Lower lobe of right lung (tissue), 2 donors: ENCODE measurements around the gene NOX5. TPM values are rescaled to one million over a fixed set of nuclear protein-coding genes. Genes with fewer than 3 reads are reported as not detected.

ENCODE experiments used
- ATAC-seq, 2 donors: fragments of 200-7000 bp; cut with Tn5 transposase; one replicate each; pipeline ENCODE4 v1.9.1; 2020 to 2022; ENCODE audit warnings: mild to moderate bottlenecking in 2 of 2, moderate library complexity in 2 of 2
- DNase-seq: peaks from one replicate; pipeline ENCODE4 v3.0.0-alpha.2; 2020
- H3K27ac ChIP-seq: fragments of 200-600 bp; one replicate; pipeline ENCODE4 v1.8.0; 2022
- H3K27me3 ChIP-seq: fragments of 200-600 bp; one replicate; pipeline ENCODE4 v1.8.0; 2022; ENCODE audit warnings: low read depth
- H3K36me3 ChIP-seq: fragments of 200-600 bp; one replicate; pipeline ENCODE4 v1.8.0; 2022; ENCODE audit warnings: mild to moderate bottlenecking
- H3K4me1 ChIP-seq: fragments of 200-600 bp; one replicate; pipeline ENCODE4 v1.8.0; 2022
- H3K4me3 ChIP-seq: fragments of 200-600 bp; one replicate; pipeline ENCODE4 v1.8.0; 2022; ENCODE audit warnings: mild to moderate bottlenecking
- H3K9me3 ChIP-seq: fragments of 200-600 bp; one replicate; pipeline ENCODE4 v1.8.0; 2022
- intact Hi-C: fragments of 100-400 bp; cut with DNase I; formaldehyde crosslinking; loops from one replicate; pipeline ENCODE4 v1.11.0; 2022
- total RNA-seq: library from RNA; stranded (reverse); fragmentation: NEBNext Ultra II Directional; extraction: Animal tissue kit (Norgen Biotek cat#: 25700); gene quantifications from one replicate; pipeline ENCODE4 v1.2.1, GENCODE V29; 2021
- TF ChIP-seq, protein P1 (sequence below): fragments of 200-600 bp; IDR thresholded peaks from one replicate; pipeline ENCODE4 v1.8.0; 2022; ENCODE audit warnings: antibody characterized with exemption, mild to moderate bottlenecking
- donor health status: DM: no; HTN: yes; CAD: no; lungs with severe emphysema.

The NOX5 gene
- total RNA-seq, 1 donor from 2014 or later: not detected

DNA sequence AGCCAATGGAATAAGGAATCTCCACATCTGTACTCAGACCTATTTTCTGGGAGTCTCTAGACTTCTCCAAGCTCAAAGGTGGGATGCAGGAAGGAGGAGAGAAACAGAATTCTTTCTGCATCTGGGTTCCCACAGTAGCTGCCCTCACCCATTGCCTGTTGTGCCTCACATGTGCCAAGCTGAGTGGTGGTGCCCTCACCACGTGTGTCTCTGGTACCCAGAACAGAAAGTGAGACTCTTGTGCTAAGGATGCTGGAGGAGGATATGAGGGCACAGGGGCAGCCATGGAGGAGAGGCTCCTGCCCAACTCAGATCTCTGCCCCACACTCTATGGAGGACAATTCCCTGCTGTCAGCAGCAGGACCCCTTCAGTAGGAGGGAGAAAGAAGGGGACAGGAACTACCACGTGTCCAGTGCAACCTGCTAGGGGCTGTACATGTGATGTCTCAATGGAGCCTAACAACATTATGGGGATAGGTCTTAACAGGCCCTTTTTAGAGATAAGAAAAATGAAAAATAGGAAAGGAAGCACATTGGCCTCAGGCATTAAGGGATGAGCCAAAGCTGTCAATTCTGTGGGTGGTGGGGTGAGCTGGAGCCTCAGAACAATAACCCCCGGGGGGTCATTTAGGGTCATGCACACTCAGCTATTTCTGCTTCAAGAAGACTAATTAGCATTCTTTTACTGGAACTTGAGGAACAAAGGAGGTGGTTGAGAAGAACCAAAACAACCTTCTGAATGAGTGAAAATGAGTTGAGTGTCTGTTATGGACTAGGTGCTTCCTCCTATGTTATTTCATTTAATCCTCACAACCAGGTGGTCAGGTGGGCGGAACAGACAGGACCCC lies 16.3 kb upstream of the NOX5 start:
- TF ChIP-seq, protein P1, sequence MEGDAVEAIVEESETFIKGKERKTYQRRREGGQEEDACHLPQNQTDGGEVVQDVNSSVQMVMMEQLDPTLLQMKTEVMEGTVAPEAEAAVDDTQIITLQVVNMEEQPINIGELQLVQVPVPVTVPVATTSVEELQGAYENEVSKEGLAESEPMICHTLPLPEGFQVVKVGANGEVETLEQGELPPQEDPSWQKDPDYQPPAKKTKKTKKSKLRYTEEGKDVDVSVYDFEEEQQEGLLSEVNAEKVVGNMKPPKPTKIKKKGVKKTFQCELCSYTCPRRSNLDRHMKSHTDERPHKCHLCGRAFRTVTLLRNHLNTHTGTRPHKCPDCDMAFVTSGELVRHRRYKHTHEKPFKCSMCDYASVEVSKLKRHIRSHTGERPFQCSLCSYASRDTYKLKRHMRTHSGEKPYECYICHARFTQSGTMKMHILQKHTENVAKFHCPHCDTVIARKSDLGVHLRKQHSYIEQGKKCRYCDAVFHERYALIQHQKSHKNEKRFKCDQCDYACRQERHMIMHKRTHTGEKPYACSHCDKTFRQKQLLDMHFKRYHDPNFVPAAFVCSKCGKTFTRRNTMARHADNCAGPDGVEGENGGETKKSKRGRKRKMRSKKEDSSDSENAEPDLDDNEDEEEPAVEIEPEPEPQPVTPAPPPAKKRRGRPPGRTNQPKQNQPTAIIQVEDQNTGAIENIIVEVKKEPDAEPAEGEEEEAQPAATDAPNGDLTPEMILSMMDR: no peak
- no peaks in the 10 kb centered on the region for H3K36me3 ChIP-seq
- no peaks in the 10 kb centered on the region for H3K9me3 ChIP-seq
- no peaks in the 10 kb centered on the region for H3K27me3 ChIP-seq
- DNase-seq (no peak), ATAC-seq (no peak)
- H3K4me3 ChIP-seq: no peak overlapping the region
- no peak overlapping the region for H3K27ac ChIP-seq
- intact Hi-C loops: no loop called here
- H3K4me1 ChIP-seq: no peaks in the 10 kb centered on the region

- H3K9me3 ChIP-seq: no peaks in the 10 kb centered on the region
- H3K4me1 ChIP-seq: no peaks in the 10 kb centered on the region
- TF ChIP-seq, protein P1: no peak
- no peak for ATAC-seq
- DNase-seq: no peak
- intact Hi-C loops: no loop called here
- no peak overlapping the region for H3K4me3 ChIP-seq
- H3K27ac ChIP-seq: no peak overlapping the region
- no peaks in the 10 kb centered on the region for H3K27me3 ChIP-seq
- no peaks in the 10 kb centered on the region for H3K36me3 ChIP-seq
Observed at GRCh38 chr15:68999091-68999490, 15.4 kb upstream of the NOX5 start.

- no peaks in the 10 kb centered on the region for H3K27me3 ChIP-seq
- no peak for ATAC-seq
- no peak overlapping the region for H3K4me3 ChIP-seq
- TF ChIP-seq, protein P1: no peak
- DNase-seq: no peak
- H3K36me3 ChIP-seq: no peaks in the 10 kb centered on the region
- intact Hi-C loops: no loop called here
- no peak overlapping the region for H3K27ac ChIP-seq
- H3K9me3 ChIP-seq: no peaks in the 10 kb centered on the region
- no peaks in the 10 kb centered on the region for H3K4me1 ChIP-seq
Observed at GRCh38 chr15:69000091-69000490, 14.4 kb upstream of the NOX5 start.

DNA sequence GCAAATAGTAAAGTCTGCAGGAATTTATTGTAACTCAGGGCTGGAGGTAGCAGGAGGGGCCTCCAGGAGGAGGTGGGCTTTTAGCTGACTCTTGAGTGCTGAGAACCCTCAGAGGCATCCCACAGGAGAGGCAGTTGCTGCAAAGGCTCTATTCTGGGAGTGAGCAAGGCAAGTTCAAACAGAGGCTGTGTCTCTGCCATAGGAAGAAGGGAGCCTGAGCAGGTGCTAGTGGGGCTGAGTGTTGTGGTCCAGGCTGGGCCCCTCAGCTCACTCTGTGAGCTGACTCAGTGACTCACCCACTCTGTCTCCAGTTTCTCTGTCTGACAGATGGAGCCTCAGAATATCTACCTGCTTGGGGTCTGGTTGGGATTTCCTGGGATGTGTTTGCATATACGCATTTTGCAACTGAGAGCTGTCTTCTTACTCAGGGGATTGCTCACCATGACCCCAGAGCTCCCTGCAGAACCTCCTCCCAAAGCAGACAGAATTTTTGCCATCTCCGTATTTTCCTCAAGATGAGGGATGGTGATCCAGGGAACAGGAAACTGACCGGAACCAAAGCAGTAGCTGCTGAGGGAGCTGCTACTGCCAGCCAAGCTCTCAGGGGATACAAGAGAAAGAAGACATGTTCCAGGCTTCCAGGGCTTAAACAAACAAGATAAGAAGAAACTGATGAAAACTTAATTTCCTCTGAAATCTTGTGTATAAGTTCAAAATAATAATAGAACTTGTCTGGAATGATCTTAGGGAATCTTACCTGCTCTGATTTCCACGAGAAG lies 13.6 kb upstream of the NOX5 start:
- Histone ChIP-seq H3K4me3 (no peak overlapping the region), H3K27me3 (no peaks in the 10 kb centered on the region), H3K4me1 (no peaks in the 10 kb centered on the region), H3K9me3 (no peaks in the 10 kb centered on the region), H3K27ac (no peak overlapping the region), H3K36me3 (no peaks in the 10 kb centered on the region)
- TF ChIP-seq, protein P1: no peak
- intact Hi-C loops: no loop called here
- DNase-seq (no peak), ATAC-seq (no peak)

DNA sequence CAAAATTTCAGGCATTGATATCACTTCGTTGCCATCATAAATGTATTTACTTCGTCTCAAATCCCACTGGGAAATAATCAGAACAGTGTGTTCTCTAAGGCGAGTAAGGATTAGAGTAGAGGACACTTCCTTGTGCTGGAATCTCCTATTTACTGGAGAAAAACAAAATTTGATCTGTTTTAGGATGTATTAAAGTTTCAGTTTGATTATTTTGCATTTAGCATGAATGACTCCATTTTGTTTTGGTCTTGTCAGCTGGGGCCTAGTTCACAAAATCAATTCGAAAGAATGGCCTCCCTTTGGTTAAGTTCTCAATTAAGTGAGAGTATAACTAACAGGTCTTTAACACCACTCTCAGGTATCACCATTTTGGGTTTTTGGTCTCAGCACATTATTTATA lies 11.7 kb upstream of the NOX5 start:
- ATAC-seq: no peak
- Histone ChIP-seq H3K4me3 (no peak overlapping the region), H3K4me1 (no peaks in the 10 kb centered on the region), H3K36me3 (no peaks in the 10 kb centered on the region), H3K27ac (no peak overlapping the region), H3K9me3 (peaks cover 7% of the 10 kb centered on the region), H3K27me3 (no peaks in the 10 kb centered on the region)
- DNase-seq: no peak
- intact Hi-C loops: no loop called here
- TF ChIP-seq, protein P1: no peak
